NCI-H1417 treated with DMSO at 0.1 percent for 48 hours (cell line): Measurements from ENCODE around the gene OSBPL5.

Source experiments
- DNase-seq: peaks from one replicate; lab custom pipeline; 2025; lab: John Stamatoyannopoulos, UW

OSBPL5 gene

GRCh38 chr11:3133261-3134217 is 31.6 kb downstream of the OSBPL5 start:
- no peak for DNase-seq

GRCh38 chr11:3132831-3133260 is 32.3 kb downstream of the OSBPL5 start:
- no peak for DNase-seq

- no peak for DNase-seq
Observed at GRCh38 chr11:3132271-3132781, 32.8 kb downstream of the OSBPL5 start.

GRCh38 chr11:3131330-3131941 is 33.7 kb downstream of the OSBPL5 start:
- DNase-seq, result no peak

GRCh38 chr11:3130269-3131071 is 34.6 kb downstream of the OSBPL5 start:
- no peak for DNase-seq

- DNase-seq, result no peak
Observed at GRCh38 chr11:3129591-3130268, 35.4 kb downstream of the OSBPL5 start.

GRCh38 chr11:3129181-3129590 is 35.9 kb downstream of the OSBPL5 start:
- DNase-seq, result no peak

GRCh38 chr11:3128356-3129180 is 36.5 kb downstream of the OSBPL5 start:
- no peak for DNase-seq

- DNase-seq, result no peak
Observed at GRCh38 chr11:3127706-3128355, 37.3 kb downstream of the OSBPL5 start.

- no peak for DNase-seq
Observed at GRCh38 chr11:3126901-3127691, 38.0 kb downstream of the OSBPL5 start.

GRCh38 chr11:3126207-3126865 is 38.8 kb downstream of the OSBPL5 start:
- no peak for DNase-seq

- no peak for DNase-seq
Observed at GRCh38 chr11:3124821-3125220, 40.3 kb downstream of the OSBPL5 start.

- no peak for DNase-seq
Observed at GRCh38 chr11:3123761-3124733, 41.1 kb downstream of the OSBPL5 start.

GRCh38 chr11:3123305-3123704 is 41.8 kb downstream of the OSBPL5 start:
- DNase-seq, result no peak

- DNase-seq, result no peak
Observed at GRCh38 chr11:3122775-3123201, 42.3 kb downstream of the OSBPL5 start.

GRCh38 chr11:3121931-3122774 is 43.0 kb downstream of the OSBPL5 start:
- DNase-seq, result no peak

- no peak for DNase-seq
Observed at GRCh38 chr11:3121416-3121815, 43.7 kb downstream of the OSBPL5 start.
